GM21515 (cell line): ENCODE results near the gene CLTCL1.

Experiments
- ATAC-seq: cut with Tn5 transposase; IDR thresholded peaks from one replicate; pipeline ENCODE4 v1.9.1; 2021; ENCODE audit not compliant: unreplicated experiment

The CLTCL1 gene

GRCh38 chr22:19197997-19198865, 93.3 kb downstream of the CLTCL1 start:
- ATAC-seq = no peak

GRCh38 chr22:19196841-19197612, 94.5 kb downstream of the CLTCL1 start:
- ATAC-seq = no peak

GRCh38 chr22:19195796-19196731, 95.5 kb downstream of the CLTCL1 start:
- ATAC-seq = no peak

GRCh38 chr22:19194766-19195536, 96.6 kb downstream of the CLTCL1 start:
- no peak for ATAC-seq

GRCh38 chr22:19193879-19194278, 97.6 kb downstream of the CLTCL1 start:
- ATAC-seq = no peak

GRCh38 chr22:19187716-19188563, 103.6 kb downstream of the CLTCL1 start:
- ATAC-seq = no peak

- ATAC-seq = no peak
Observed at GRCh38 chr22:19184276-19184997, 107.1 kb downstream of the CLTCL1 start.

- ATAC-seq = no peak
Observed at GRCh38 chr22:19183216-19183615, 108.3 kb downstream of the CLTCL1 start.

- ATAC-seq = no peak
Observed at GRCh38 chr22:19182472-19183157, 108.9 kb downstream of the CLTCL1 start.

GRCh38 chr22:19181786-19182471, 109.6 kb downstream of the CLTCL1 start:
- ATAC-seq = no peak

- no peak for ATAC-seq
Observed at GRCh38 chr22:19180740-19181410, 110.6 kb downstream of the CLTCL1 start.

- ATAC-seq = no peak
Observed at GRCh38 chr22:19180234-19180633, 111.3 kb downstream of the CLTCL1 start.

GRCh38 chr22:19179497-19180048, 111.9 kb downstream of the CLTCL1 start:
- peak; percentile 43 for ATAC-seq

GRCh38 chr22:19178657-19179496, 112.6 kb downstream of the CLTCL1 start, which contains the start of gene SLC25A1:
TSS of gene SLC25A1 (minus strand) at chr22:19178736. CDS start at chr22:19178673, 63 bp downstream.
- peak; percentile 61 for ATAC-seq

- peak; percentile 32 for ATAC-seq
Observed at GRCh38 chr22:19178065-19178656, 113.4 kb downstream of the CLTCL1 start.
